Prostate gland (tissue), 2 donors: ENCODE data around the gene GOLGB1. TPM values are rescaled to one million over a fixed set of nuclear protein-coding genes. Genes with fewer than 3 reads are reported as not detected.
A peak's percentile ranks its signal among the peaks of the same experiment; 100 is the strongest.

Source experiments
- DNase-seq: peaks from one replicate; pipeline ENCODE4 v3.0.0-alpha.2; 2019; ENCODE audit warnings: low spot score
- H3K27ac ChIP-seq, 2 donors: fragments of 200-600 bp; sonication (generic); 2 replicates each; pipeline ENCODE4 v1.5.1; 2017 to 2019
- H3K27me3 ChIP-seq: fragments of 200-600 bp; sonication (generic); replicated peaks from 2 replicates; pipeline ENCODE4 v1.5.1; 2019; ENCODE audit not compliant: insufficient read depth
- H3K36me3 ChIP-seq, 2 donors: fragments of 200-600 bp; sonication (generic); 1 replicate in 1 of 2; 2 replicates in 1 of 2; pipeline versions ENCODE4 v1.5.1 to v1.8.1; 2017 to 2019
- H3K4me1 ChIP-seq: fragments of 200-600 bp; sonication (generic); replicated peaks from 2 replicates; pipeline ENCODE4 v1.5.1; 2019
- H3K4me3 ChIP-seq, 2 donors: fragments of 200-600 bp; sonication (generic); 2 replicates each; pipeline ENCODE4 v1.5.1; 2017 to 2019
- H3K9me3 ChIP-seq: fragments of 200-600 bp; sonication (generic); 2 replicates; pipeline ENCODE4 v1.5.1; 2017
- POLR2A ChIP-seq: fragments of 450-650 bp; IDR thresholded peaks from one replicate; pipeline ENCODE4 v1.6.1; 2016; ENCODE audit warnings: antibody characterized with exemption, mild to moderate bottlenecking
- POLR2AphosphoS5 ChIP-seq: sonication (generic); formaldehyde crosslinking; IDR thresholded peaks from one replicate; pipeline ENCODE4 v1.6.1; 2017; ENCODE audit warnings: antibody characterized with exemption
- WGBS: methylation state at CpG from one replicate; pipeline ENCODE4 v1.1.5; 2018; 5-methylcytosine and 5-hydroxymethylcytosine counted together
- intact Hi-C: fragments of 100-400 bp; cut with DNase I; formaldehyde crosslinking; loops from one replicate; pipeline ENCODE4 v1.14.2; 2022
- total RNA-seq, 2 donors: library from RNA; depleted of rRNA; stranded (reverse); fragments of >200 nt; gene quantifications; one replicate each; pipeline ENCODE4 v1.1.0, GENCODE V29; 2016
- TF ChIP-seq, protein P1 (sequence below), 4 experiments: fragments of 200-600 bp in 2 of 4; fragments of 450-650 bp in 2 of 4; sonication (generic) in 2 of 4; IDR thresholded peaks; 1 replicate in 3 of 4; 2 replicates in 1 of 4; pipeline ENCODE4 v1.5.1; 2016 to 2019; ENCODE audit warnings: antibody characterized with exemption in 4 of 4, mild to moderate bottlenecking in 2 of 4, moderate library complexity in 2 of 4

Gene GOLGB1
- total RNA-seq, 2 donors from 2014 or later = 80.3 to 102 TPM

DNA sequence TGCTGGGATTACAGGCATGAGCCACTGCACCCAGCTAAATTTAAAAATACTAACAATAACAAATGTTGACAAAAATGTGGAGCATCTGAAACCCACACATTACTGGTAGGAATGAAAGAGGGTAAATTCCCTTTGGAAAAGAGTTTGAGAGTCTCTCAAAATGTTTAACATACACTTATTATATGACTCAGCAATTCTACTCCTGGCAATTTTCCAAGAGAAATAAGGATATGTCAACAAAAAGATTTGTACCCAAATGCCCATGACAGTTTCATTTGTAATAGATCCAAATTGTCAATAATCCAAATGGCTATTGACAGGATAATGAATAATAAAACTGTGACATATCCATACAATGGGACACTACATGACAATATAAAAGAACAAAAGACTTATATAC, 97.9 kb downstream of the GOLGB1 start:
- Histone ChIP-seq H3K36me3 (no peaks in the 10 kb centered on the region), H3K27me3 (no peaks in the 10 kb centered on the region), H3K9me3 (no peaks in the 10 kb centered on the region), H3K4me1 (no peaks in the 10 kb centered on the region), H3K27ac (no peak overlapping the region), H3K4me3 (no peak overlapping the region)
- no peak for TF ChIP-seq POLR2AphosphoS5
- no peak for TF ChIP-seq POLR2A
- TF ChIP-seq, protein P1, sequence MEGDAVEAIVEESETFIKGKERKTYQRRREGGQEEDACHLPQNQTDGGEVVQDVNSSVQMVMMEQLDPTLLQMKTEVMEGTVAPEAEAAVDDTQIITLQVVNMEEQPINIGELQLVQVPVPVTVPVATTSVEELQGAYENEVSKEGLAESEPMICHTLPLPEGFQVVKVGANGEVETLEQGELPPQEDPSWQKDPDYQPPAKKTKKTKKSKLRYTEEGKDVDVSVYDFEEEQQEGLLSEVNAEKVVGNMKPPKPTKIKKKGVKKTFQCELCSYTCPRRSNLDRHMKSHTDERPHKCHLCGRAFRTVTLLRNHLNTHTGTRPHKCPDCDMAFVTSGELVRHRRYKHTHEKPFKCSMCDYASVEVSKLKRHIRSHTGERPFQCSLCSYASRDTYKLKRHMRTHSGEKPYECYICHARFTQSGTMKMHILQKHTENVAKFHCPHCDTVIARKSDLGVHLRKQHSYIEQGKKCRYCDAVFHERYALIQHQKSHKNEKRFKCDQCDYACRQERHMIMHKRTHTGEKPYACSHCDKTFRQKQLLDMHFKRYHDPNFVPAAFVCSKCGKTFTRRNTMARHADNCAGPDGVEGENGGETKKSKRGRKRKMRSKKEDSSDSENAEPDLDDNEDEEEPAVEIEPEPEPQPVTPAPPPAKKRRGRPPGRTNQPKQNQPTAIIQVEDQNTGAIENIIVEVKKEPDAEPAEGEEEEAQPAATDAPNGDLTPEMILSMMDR (IDR thresholded peaks at IDR 0.05) = no peak
- intact Hi-C loops = no loop called here
- DNase-seq = no peak

DNA sequence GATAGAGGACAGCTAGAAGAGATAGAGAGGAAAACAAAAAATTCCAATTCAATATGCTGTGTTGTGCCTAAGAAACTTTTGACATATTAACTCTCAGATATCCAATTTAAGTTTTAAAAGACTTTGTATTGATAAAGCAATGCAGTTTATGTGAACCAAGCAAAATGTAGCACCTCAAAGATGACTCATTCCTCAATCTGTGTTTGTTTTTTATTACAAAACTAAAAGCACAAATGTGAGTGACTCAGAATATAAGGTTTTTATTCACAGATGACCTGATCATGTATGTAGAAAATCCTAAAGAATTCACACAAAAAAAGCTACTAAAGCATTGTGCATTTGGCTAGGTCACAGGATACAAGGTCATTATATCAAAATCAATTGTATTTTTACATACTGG, 99.9 kb downstream of the GOLGB1 start:
- H3K27me3 ChIP-seq = no peaks in the 10 kb centered on the region
- H3K36me3 ChIP-seq = no peaks in the 10 kb centered on the region
- TF ChIP-seq, protein P1 (IDR thresholded peaks at IDR 0.05) = no peak
- TF ChIP-seq POLR2A (no peak), POLR2AphosphoS5 (no peak)
- intact Hi-C loops = loop anchor here (5.0 kb wide), 1 partner anchor 102 kb away; the partner anchor contains the start of gene POLQ
- no peak overlapping the region for H3K4me3 ChIP-seq
- H3K9me3 ChIP-seq = no peaks in the 10 kb centered on the region
- no peaks in the 10 kb centered on the region for H3K4me1 ChIP-seq
- no peak for DNase-seq
- H3K27ac ChIP-seq = no peak overlapping the region

DNA sequence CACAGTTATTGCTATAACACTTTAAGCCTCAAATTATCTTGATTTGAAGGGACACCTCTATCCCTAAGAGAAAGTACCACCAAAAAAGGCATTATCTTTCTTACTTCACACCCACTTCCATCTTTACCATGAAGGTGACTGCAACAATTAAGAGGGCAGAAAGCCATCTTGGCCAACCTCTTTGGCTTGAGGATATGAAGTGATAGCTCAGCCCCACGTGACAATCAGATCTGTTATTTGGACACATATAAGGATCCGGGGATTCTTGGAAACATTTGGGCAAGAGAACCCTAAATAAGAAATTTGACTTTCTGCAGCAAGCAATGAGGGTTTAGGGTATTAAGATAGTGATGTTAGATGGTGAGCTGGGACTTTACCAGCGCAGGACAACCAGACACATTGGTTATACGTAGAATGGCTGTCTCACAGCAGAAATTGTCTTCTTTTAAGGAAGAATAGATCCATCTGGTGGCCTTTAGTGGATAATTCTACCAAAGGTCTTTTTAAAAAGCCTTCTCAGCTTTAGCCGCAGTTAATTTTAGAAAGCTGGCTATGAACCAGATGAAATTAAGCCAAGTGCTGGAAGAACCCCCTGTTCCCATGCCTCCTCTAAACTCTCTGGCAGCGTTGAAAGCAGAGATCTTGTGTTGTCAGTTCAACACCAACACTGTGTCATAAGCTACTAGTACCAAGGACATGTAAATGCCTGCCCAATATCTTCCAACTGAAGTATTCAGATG, 101.2 kb downstream of the GOLGB1 start:
- intact Hi-C loops = loop anchor here (5.0 kb wide), 1 partner anchor 101 kb away; the partner anchor contains the start of gene POLQ
- H3K4me1 ChIP-seq = no peaks in the 10 kb centered on the region
- TF ChIP-seq POLR2AphosphoS5 (peak; percentile 82), POLR2A (no peak)
- TF ChIP-seq, protein P1 (IDR thresholded peaks at IDR 0.05) = peak in 1 of 4 experiments; percentile 17
- no peak overlapping the region for H3K4me3 ChIP-seq
- no peaks in the 10 kb centered on the region for H3K36me3 ChIP-seq
- no peaks in the 10 kb centered on the region for H3K9me3 ChIP-seq
- no peaks in the 10 kb centered on the region for H3K27me3 ChIP-seq
- peak overlapping the region in 1 of 2 donors; percentile 30 for H3K27ac ChIP-seq
- peak; percentile 43 for DNase-seq
- 42% methylated on average over 6 of the region's 6 CpGs for WGBS

DNA sequence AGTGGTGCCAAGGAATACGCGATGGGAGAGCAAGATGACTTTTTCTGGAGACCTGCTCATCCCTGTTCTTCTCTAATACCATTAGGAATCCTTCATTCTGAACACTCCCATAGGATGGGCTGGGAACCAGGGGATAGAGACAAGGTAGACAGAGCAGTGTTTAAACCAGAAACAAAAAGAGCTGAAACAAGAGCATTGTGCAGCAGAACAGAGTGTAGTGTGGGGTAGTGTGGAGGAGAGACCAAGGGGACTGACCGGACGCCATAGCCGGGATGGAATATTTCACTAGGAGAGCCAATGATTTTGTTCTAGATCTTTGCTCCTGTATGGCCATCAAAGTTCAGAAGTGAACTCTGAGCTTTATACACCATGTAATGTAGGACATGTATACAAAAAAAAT, 104.5 kb downstream of the GOLGB1 start:
- intact Hi-C loops = loop anchor here (5.0 kb wide), 1 partner anchor 98 kb away; the partner anchor contains the start of gene POLQ
- H3K9me3 ChIP-seq = no peaks in the 10 kb centered on the region
- H3K4me3 ChIP-seq = no peak overlapping the region
- H3K36me3 ChIP-seq = no peaks in the 10 kb centered on the region
- no peak for DNase-seq
- no peaks in the 10 kb centered on the region for H3K27me3 ChIP-seq
- TF ChIP-seq, protein P1 (IDR thresholded peaks at IDR 0.05) = no peak
- TF ChIP-seq POLR2AphosphoS5 = no peak
- no peak for TF ChIP-seq POLR2A
- no peaks in the 10 kb centered on the region for H3K4me1 ChIP-seq
- WGBS = 98% methylated on average over 5 of the region's 5 CpGs
- H3K27ac ChIP-seq = no peak overlapping the region
